ENCODE results near the gene CARS1.
A peak's percentile ranks its signal among the peaks of the same experiment; 100 is the strongest.

The CARS1 gene

DNA sequence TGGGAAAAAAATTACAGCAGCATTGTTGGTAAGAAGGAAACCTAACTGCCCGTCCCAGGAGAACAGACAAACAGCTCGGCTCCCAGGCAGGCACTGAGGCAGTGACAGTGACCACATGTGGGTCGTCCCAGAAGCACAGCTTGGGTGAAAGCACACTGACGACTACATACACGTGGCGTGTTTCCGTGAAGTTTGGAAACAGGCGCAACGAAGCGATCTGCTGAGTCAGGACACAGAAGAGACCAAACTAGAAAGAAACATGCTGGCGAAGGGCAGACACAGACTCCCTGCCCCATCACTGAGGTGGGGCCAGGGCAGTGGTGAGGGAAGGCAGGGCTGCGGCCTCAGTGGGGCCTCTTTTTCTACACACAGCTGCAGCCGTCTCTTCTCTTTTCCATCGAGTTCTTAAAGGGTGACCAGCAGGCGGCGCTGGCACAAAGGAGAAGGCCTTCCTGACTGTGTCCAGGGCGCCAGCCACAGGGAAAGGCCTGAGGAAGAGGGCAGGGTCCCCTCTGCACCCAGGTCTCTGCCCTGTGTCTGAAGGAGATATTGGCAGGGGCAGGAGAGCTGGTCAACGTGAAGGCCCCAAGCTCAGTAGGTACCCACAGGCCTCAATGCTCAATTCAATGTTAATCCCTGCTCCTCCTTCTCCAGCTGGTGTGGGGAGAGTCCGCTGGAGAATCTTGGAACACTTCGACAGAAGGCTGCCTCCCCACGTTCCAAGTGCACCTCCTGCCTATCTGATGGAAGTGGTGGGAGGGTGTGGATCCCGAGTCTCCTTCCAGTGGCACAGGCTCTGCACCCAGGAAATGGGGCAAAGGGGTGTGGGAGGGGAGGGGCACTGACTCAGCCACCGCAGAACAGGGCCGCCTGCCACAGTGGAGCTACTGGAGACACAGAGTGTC lies 19.9 kb downstream of the CARS1 start:
- peak; percentile 76 for DNase-seq

- peak; percentile 61 for DNase-seq
These were observed 20.8 kb downstream of the CARS1 start for GRCh38 chr11:3036419-3036818.

- DNase-seq, result no peak
These were observed 21.9 kb downstream of the CARS1 start for GRCh38 chr11:3035333-3035732.

- DNase-seq, result peak; percentile 26
These were observed 26.7 kb downstream of the CARS1 start for GRCh38 chr11:3030289-3031070.

DNA sequence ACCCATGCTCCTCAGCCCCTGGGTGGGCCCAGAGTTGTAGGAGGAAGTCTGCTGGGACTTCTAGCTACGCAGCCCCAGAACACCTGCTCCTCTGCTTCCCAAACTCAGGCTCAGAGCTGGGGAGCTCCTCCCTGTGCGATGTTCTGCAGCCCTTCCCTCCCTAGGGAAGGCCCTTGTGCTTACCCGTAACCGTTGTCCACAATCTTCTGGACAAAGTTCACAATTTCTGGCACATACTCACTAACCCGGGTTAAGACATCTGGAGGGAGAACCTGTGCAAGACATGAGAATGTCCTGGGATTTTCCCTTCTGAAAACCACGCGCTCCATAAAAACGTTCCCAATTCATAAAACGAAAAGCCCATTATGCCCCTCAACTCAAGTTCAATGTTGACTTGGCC lies 28.4 kb downstream of the CARS1 start:
- DNase-seq, result no peak

- DNase-seq, result no peak
These were observed 30.4 kb downstream of the CARS1 start for GRCh38 chr11:3026803-3027202.

- DNase-seq, result no peak
These were observed 34.2 kb downstream of the CARS1 start for GRCh38 chr11:3022982-3023381.

DNA sequence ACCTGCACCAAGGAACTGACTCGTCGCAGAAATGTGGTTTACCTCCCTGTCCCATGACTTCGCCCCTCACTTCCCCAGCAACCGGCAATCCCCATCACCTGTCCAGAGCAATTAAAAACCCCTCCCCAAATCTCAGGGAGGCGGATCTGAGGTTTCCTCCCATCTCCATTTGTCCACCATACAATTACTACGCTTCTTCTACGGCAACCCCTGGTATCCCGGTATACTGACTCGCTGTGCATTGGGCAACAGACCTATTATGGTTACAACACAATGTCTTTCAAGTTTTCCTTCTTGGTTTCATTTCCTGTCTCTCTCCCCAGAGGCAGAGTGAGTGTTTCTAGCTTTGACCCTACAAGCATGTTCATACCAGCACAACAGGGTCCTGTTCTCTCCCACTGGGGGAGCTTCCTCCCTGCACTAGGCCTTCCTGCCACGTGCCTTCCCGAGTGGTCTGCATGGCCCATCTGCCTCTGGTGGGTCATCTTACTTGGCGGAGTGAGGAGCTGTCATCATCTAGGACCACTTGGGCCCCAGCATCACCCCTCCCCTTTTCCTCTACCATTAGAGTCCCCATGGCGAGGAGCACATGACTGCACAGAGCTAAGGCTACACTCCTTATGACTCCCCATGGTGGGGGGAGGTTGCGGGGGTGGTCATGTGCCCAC lies 34.8 kb downstream of the CARS1 start:
- no peak for DNase-seq

DNA sequence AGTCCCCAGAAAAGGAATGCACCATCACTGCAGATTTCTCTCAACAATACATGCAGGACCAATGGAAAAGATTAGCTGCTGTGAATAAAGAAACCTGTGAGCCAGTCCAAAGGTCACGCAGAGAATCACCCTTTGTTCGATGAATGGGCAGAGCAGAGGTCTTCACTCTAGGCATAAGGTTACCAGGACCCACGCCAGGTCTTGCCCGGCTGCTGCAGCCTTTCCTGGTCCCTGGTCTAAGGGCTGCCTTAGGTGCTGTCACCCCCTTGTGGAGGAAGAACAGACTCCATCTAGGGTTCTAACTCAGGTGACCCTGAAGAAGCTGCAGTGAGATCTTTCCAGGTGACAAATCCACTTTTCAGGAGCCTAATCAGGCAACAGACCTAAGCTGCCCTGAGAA lies 36.1 kb downstream of the CARS1 start:
- peak; percentile 38 for DNase-seq

GRCh38 chr11:3020011-3020410 lies 37.2 kb downstream of the CARS1 start:
- DNase-seq, result no peak

- DNase-seq, result no peak
These were observed 38.6 kb downstream of the CARS1 start for GRCh38 chr11:3018596-3018995.

GRCh38 chr11:3016861-3017260 lies 40.4 kb downstream of the CARS1 start:
- DNase-seq, result no peak

DNA sequence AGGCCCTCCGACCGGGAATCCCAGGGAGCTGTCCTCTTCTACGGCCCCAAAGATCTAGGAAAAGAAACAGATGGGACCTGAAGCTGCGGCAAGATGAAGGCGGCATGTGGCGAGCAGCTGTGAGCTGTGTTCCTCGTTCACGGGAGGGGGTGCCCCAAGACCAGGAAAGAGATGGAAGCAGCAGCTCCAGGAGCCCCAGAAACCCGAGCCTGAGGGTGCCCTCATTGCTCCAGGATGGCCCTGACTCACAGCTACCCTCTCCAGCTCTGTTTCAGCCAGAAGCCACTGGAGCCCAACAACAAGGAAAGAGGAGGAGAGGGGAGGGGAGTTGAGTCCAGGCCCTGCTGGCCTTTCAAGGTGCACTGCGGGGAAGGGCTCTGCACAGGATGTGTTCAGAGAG lies 41.4 kb downstream of the CARS1 start:
- DNase-seq, result no peak

GRCh38 chr11:3014943-3015342 lies 42.3 kb downstream of the CARS1 start:
- no peak for DNase-seq

DNA sequence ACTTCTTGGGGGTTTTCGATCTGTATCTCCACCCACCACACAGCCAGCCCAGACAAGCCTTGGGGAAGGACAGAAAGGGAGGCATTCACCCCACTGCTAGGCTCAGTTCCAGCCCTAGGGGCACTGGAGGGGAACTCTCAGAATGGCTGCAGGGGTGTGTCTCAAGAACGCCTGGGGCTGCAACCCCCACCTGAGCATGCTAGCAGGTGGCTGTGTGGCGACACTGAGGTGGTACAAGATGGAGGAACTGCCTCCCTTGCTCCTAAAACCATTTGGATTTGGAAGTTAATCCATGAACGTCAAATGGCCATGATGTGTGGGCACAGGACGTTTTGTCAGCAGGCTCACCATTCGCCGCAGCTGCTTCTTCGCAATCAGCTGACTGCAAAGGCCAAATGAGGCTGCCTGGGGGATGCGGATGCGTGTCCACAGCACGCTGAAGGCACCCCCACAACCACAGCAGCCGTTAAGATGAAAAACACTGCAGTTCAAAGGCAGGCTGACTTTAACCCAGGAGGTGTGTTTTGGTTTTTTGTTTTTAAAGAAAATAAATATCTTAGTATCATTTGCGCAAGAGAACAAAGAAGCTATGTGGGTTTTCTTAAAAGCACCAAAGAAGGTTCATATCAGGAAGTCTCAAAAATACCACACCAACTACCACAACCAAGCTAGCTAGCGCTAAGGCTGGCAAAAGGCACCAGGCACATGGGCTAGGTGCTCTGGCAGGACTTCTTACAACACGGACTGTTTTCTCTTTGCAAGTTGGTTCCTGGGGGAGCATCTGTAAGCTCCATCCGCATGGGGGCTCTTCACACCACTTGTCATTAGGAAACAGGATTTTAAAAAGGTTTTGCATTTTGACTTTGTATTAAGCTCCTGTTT lies 42.9 kb downstream of the CARS1 start:
- no peak for DNase-seq

- no peak for DNase-seq
These were observed 45.0 kb downstream of the CARS1 start for GRCh38 chr11:3011891-3012885.

DNA sequence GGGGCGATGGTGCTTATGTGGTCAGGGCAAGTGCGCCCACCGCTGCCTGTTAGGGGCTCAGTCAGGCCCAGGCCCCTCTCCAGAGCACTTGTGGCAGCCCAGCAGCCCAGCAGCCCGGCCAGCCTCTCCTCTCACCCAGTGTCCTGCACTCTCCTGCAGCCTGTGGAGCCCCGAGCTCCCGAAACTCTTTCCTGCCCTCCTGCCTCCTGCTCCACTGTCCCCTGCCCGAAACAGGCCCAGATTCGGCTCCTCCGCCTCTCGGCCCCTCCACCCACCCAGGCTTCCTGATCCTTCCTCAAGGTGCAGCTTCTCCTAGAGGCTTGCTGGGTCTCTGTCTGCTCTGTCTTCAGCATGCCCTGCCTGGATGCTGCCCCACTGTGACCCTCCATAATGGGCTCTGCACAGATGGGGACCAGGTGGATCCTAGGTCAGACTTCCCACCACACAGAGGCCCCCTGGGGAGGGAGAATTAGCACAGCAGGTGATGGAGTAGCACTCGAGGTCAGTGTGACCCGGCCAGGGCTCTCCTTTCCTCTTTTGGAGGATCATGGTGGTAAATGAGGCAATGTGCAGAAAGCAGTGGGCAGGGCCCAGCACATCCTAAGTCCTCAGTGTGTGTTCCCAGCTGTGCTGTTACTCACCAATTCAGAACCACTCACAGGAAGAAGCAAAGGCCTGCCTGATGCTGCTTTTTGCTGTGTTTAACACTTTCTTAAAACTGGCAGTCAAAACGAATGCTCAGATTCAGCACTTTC lies 46.5 kb downstream of the CARS1 start:
- peak; percentile 13 for DNase-seq

GRCh38 chr11:3010004-3010403 lies 47.2 kb downstream of the CARS1 start:
- no peak for DNase-seq

GRCh38 chr11:3009481-3009880 lies 47.7 kb downstream of the CARS1 start:
- no peak for DNase-seq

GRCh38 chr11:3008746-3009336 lies 48.4 kb downstream of the CARS1 start:
- DNase-seq, result no peak
